ENCODE data around the gene DNAJC6.

DNA sequence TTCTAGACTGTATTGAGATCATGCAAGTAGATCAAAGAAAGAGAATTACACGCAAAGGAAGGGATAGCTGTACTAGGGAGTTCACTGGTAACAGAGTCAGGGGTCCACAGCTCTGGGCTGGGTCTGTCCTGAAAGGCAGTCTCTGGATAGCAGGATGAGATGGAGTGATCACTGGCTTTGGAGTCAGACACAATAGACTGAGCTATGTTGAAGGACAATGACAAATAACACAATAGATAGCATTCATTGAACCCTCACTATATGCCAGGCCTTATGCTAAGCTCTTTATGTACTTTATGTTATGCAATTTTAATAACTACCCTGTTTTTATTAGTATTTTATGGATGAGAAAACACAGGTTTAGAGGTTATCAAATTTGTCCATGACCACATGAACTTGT, 10.0 kb upstream of the DNAJC6 start:
- no peak for TF ChIP-seq EZH2 (IDR thresholded peaks at IDR 0.05; ENCODE audit: low read depth)
- TF ChIP-seq, protein P1, sequence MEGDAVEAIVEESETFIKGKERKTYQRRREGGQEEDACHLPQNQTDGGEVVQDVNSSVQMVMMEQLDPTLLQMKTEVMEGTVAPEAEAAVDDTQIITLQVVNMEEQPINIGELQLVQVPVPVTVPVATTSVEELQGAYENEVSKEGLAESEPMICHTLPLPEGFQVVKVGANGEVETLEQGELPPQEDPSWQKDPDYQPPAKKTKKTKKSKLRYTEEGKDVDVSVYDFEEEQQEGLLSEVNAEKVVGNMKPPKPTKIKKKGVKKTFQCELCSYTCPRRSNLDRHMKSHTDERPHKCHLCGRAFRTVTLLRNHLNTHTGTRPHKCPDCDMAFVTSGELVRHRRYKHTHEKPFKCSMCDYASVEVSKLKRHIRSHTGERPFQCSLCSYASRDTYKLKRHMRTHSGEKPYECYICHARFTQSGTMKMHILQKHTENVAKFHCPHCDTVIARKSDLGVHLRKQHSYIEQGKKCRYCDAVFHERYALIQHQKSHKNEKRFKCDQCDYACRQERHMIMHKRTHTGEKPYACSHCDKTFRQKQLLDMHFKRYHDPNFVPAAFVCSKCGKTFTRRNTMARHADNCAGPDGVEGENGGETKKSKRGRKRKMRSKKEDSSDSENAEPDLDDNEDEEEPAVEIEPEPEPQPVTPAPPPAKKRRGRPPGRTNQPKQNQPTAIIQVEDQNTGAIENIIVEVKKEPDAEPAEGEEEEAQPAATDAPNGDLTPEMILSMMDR (conservative IDR thresholded peaks at IDR 0.05) = no peak
